GM19467 (cell line): ENCODE results near the gene LAMA5.
"Not testable (repeated sequence)": the region's sequence is repeated elsewhere in the genome, so short reads cannot be mapped to it uniquely, and the experiment has no call there.

Experiments used
- ATAC-seq: cut with Tn5 transposase; IDR thresholded peaks from one replicate; pipeline ENCODE4 v1.9.1; 2021; ENCODE audit warnings: mild to moderate bottlenecking, moderate library complexity; ENCODE audit not compliant: unreplicated experiment

Gene LAMA5

GRCh38 chr20:62388839-62389600 lies 21.9 kb upstream of the LAMA5 start:
- ATAC-seq = no peak

- no peak for ATAC-seq
Measured at GRCh38 chr20:62387933-62388635, 21.0 kb upstream of the LAMA5 start.

GRCh38 chr20:62387219-62387913 lies 20.3 kb upstream of the LAMA5 start:
- ATAC-seq = peak; percentile 9

GRCh38 chr20:62386383-62387218 lies 19.5 kb upstream of the LAMA5 start, which contains the start of gene RPS21:
Gene RPS21, plus strand, starts transcription at chr20:62387103. Its CDS starts 236 bp downstream, at chr20:62387339.
- peak; percentile 77 for ATAC-seq

GRCh38 chr20:62382306-62383198 lies 15.4 kb upstream of the LAMA5 start:
- peak; percentile 40 for ATAC-seq

GRCh38 chr20:62381842-62382241 lies 14.7 kb upstream of the LAMA5 start:
- ATAC-seq = no peak

GRCh38 chr20:62381202-62381797 lies 14.2 kb upstream of the LAMA5 start:
- no peak for ATAC-seq

GRCh38 chr20:62378215-62378614 lies 11.1 kb upstream of the LAMA5 start:
- ATAC-seq = no peak

GRCh38 chr20:62377615-62378178 lies 10.6 kb upstream of the LAMA5 start:
- no peak for ATAC-seq

GRCh38 chr20:62377064-62377461 lies 10.0 kb upstream of the LAMA5 start:
- ATAC-seq = no peak

- no peak for ATAC-seq
Measured at GRCh38 chr20:62376112-62377063, 9.3 kb upstream of the LAMA5 start.

GRCh38 chr20:62374331-62375152 lies 7.4 kb upstream of the LAMA5 start:
- no peak for ATAC-seq

- not testable (repeated sequence) for ATAC-seq
Measured at GRCh38 chr20:62373631-62374179, 6.6 kb upstream of the LAMA5 start.

GRCh38 chr20:62372042-62372993 lies 5.2 kb upstream of the LAMA5 start:
- no peak for ATAC-seq

GRCh38 chr20:62371588-62372041 lies 4.5 kb upstream of the LAMA5 start:
- ATAC-seq = no peak
